Motor neuron (in vitro differentiated cells): ENCODE measurements around the gene HES7. TPM values are rescaled to one million over a fixed set of nuclear protein-coding genes. Genes with fewer than 3 reads are reported as not detected.
"Not testable (repeated sequence)": the region's sequence is repeated elsewhere in the genome, so short reads cannot be mapped to it uniquely, and the experiment has no call there.

Experiments
- ATAC-seq, 8 experiments: fragments of 200-7000 bp; cut with Tn5 transposase; replicated peaks in 6 of 8; 2 replicates each; pipeline ENCODE4 v1.8.0; 2021; ENCODE audit warnings: mild to moderate bottlenecking in 8 of 8, moderate library complexity in 8 of 8
- H3K27ac ChIP-seq, 2 donors: fragments of 250-450 bp; sonication (Bioruptor Pico); 2 replicates each; pipeline ENCODE4 v1.9.0; 2021; ENCODE audit warnings: antibody characterized with exemption in 2 of 2, mild to moderate bottlenecking in 2 of 2, moderate library complexity in 1 of 2
- H3K4me1 ChIP-seq, 2 donors: fragments of 250-450 bp; sonication (Bioruptor Pico); replicated peaks in 1 of 2; 2 replicates each; pipeline ENCODE4 v1.6.1; 2021; ENCODE audit warnings: antibody characterized with exemption in 2 of 2, mild to moderate bottlenecking in 2 of 2, moderate library complexity in 1 of 2
- H3K4me3 ChIP-seq, 5 donors: fragments of 250-450 bp; sonication (Bioruptor Pico); 2 replicates each; pipeline ENCODE4 v1.9.0; 2021; ENCODE audit warnings: antibody characterized with exemption in 5 of 5, mild to moderate bottlenecking in 5 of 5, moderate library complexity in 4 of 5
- WGBS, 10 experiments: fragments of 450-650 bp; shearing (Covaris generic); methylation state at CpG; one replicate each; pipeline ENCODE4 v1.0.0; 2022; 5-methylcytosine and 5-hydroxymethylcytosine counted together
- in situ Hi-C, 9 experiments: fragments of 400-800 bp; cut with MboI; loops; one replicate each; pipeline ENCODE4 v1.15.0; 2021; ENCODE audit warnings: low sequenced_read_pairs in 9 of 9, low pct_unique_long_range_greater_than_20kb in 2 of 9; ENCODE audit not compliant: unreplicated experiment in 9 of 9
- total RNA-seq, 8 experiments: library from RNA; unstranded; fragments of 300-600 nt; gene quantifications; 2 replicates each; pipeline versions ENCODE4 v1.2.3 to v1.2.4, GENCODE V29; 2022

The HES7 gene
- total RNA-seq, 8 experiments from 2014 or later = 0.31 to 4.0 (median 1.4) TPM; not detected in 1

GRCh38 chr17:8109661-8110455, 14.0 kb downstream of the HES7 start:
- peak overlapping the region in 2 of 5 donors; percentile 13 to 17 for H3K4me3 ChIP-seq
- peaks cover 0 to 3% of the 10 kb centered on the region in 2 donors for H3K4me1 ChIP-seq
- H3K27ac ChIP-seq = no peak overlapping the region
- in situ Hi-C loops = no loop called here
- peak; percentile 67 to 96 (median 80) for ATAC-seq
- 0 to 20% (median 11%) methylated on average over 1 to 7 of the region's 63 CpGs; no CpG with 5 or more reads in 7 of the 10 experiments for WGBS, 10 experiments

GRCh38 chr17:8108972-8109660, 14.8 kb downstream of the HES7 start:
- 90 to 100% (median 91%) methylated on average over 4 to 9 of the region's 33 CpGs; no CpG with 5 or more reads in 7 of the 10 experiments for WGBS, 10 experiments
- in situ Hi-C loops = no loop called here
- no peak overlapping the region for H3K27ac ChIP-seq
- no peak overlapping the region for H3K4me3 ChIP-seq
- peaks cover 0 to 3% of the 10 kb centered on the region in 2 donors for H3K4me1 ChIP-seq
- peak in 2 of 8 experiments; percentile 3 to 5 for ATAC-seq

GRCh38 chr17:8106980-8107379, 16.9 kb downstream of the HES7 start:
- H3K4me1 ChIP-seq, ATAC-seq, in situ Hi-C loops, H3K27ac ChIP-seq, H3K4me3 ChIP-seq: not testable (repeated sequence)
- 90 to 100% methylated on average over 2 to 3 of the region's 4 CpGs; no CpG with 5 or more reads in 8 of the 10 experiments for WGBS, 10 experiments

GRCh38 chr17:8105957-8106398, 17.9 kb downstream of the HES7 start:
- in situ Hi-C loops = no loop called here
- Histone ChIP-seq H3K4me3 (no peak overlapping the region), H3K27ac (no peak overlapping the region), H3K4me1 (peaks cover 0 to 3% of the 10 kb centered on the region in 2 donors)
- WGBS, 10 experiments = 19 to 69% (median 47%) methylated on average over 1 to 5 of the region's 5 CpGs; no CpG with 5 or more reads in 1 of the 10 experiments
- ATAC-seq = peak in 2 of 8 experiments; percentile 39 to 56

GRCh38 chr17:8104911-8105310, 19.0 kb downstream of the HES7 start:
- no peak for ATAC-seq
- peaks cover 0 to under 1% of the 10 kb centered on the region in 2 donors for H3K4me1 ChIP-seq
- in situ Hi-C loops = no loop called here
- WGBS, 10 experiments = 20 to 60% (median 21%) methylated on average over 1 to 6 of the region's 8 CpGs; no CpG with 5 or more reads in 7 of the 10 experiments
- H3K27ac ChIP-seq = no peak overlapping the region
- no peak overlapping the region for H3K4me3 ChIP-seq

GRCh38 chr17:8103549-8103948, 20.4 kb downstream of the HES7 start:
- Histone ChIP-seq H3K27ac (no peak overlapping the region), H3K4me3 (no peak overlapping the region), H3K4me1 (no peaks in the 10 kb centered on the region)
- whole genome bisulfite sequencing, 10 experiments = 67 to 100% (median 88%) methylated on average over 1 to 3 of the region's 4 CpGs; no CpG with 5 or more reads in 6 of the 10 experiments
- in situ Hi-C loops = no loop called here
- peak in 2 of 8 experiments; percentile 81 to 83 for ATAC-seq

GRCh38 chr17:8101721-8102120, 22.2 kb downstream of the HES7 start:
- WGBS, 10 experiments = 36 to 75% (median 70%) methylated on average over 3 to 6 of the region's 6 CpGs; no CpG with 5 or more reads in 3 of the 10 experiments
- H3K4me1 ChIP-seq = no peaks in the 10 kb centered on the region
- no peak for ATAC-seq
- in situ Hi-C loops = no loop called here
- no peak overlapping the region for H3K27ac ChIP-seq
- no peak overlapping the region for H3K4me3 ChIP-seq

GRCh38 chr17:8100763-8101162, 23.1 kb downstream of the HES7 start:
- no peak for ATAC-seq
- H3K4me3 ChIP-seq = no peak overlapping the region
- H3K4me1 ChIP-seq = no peaks in the 10 kb centered on the region
- H3K27ac ChIP-seq = no peak overlapping the region
- WGBS, 10 experiments = 0 to 72% (median 71%) methylated on average over 1 to 2 of the region's 2 CpGs; no CpG with 5 or more reads in 5 of the 10 experiments
- in situ Hi-C loops = no loop called here

- H3K4me3 ChIP-seq = no peak overlapping the region
- WGBS, 10 experiments = no CpG with 5 or more reads among the region's 2 CpGs
- H3K27ac ChIP-seq = no peak overlapping the region
- no peaks in the 10 kb centered on the region for H3K4me1 ChIP-seq
- in situ Hi-C loops = no loop called here
- no peak for ATAC-seq
Measured at GRCh38 chr17:8100111-8100510, 23.8 kb downstream of the HES7 start.

GRCh38 chr17:8096541-8096940, 27.4 kb downstream of the HES7 start:
- in situ Hi-C loops = loop anchor here in 2 of 9 experiments (25.0 kb wide), 1 partner anchor 691 kb away; the partner anchor contains the start of gene MFSD6L (in 2 of the 2)
- 50 to 90% (median 68%) methylated on average over 2 to 3 of the region's 8 CpGs; no CpG with 5 or more reads in 7 of the 10 experiments for WGBS, 10 experiments
- Histone ChIP-seq H3K4me1 (no peaks in the 10 kb centered on the region), H3K4me3 (no peak overlapping the region), H3K27ac (no peak overlapping the region)
- no peak for ATAC-seq

GRCh38 chr17:8095361-8095760, 28.5 kb downstream of the HES7 start:
- no peak overlapping the region for H3K4me3 ChIP-seq
- in situ Hi-C loops = loop anchor here in 2 of 9 experiments (25.0 kb wide), 1 partner anchor 692 kb away; the partner anchor contains the start of gene MFSD6L (in 2 of the 2)
- no peak overlapping the region for H3K27ac ChIP-seq
- 27 to 90% (median 67%) methylated on average over 1 to 2 of the region's 6 CpGs; no CpG with 5 or more reads in 6 of the 10 experiments for WGBS, 10 experiments
- ATAC-seq = no peak
- H3K4me1 ChIP-seq = no peaks in the 10 kb centered on the region

- peak in 1 of 8 experiments; percentile 29 for ATAC-seq
- H3K4me3 ChIP-seq = no peak overlapping the region
- H3K27ac ChIP-seq = no peak overlapping the region
- 0 to 59% (median 29%) methylated on average over 1 to 3 of the region's 9 CpGs; no CpG with 5 or more reads in 6 of the 10 experiments for WGBS, 10 experiments
- in situ Hi-C loops = loop anchor here in 2 of 9 experiments (25.0 kb wide), 1 partner anchor 696 kb away; the partner anchor contains the start of gene MFSD6L (in 2 of the 2)
- no peaks in the 10 kb centered on the region for H3K4me1 ChIP-seq
Measured at GRCh38 chr17:8091033-8091687, 32.7 kb downstream of the HES7 start.
